K562 (cell line): ENCODE results near the gene NYAP1. TPM values are rescaled to one million over a fixed set of nuclear protein-coding genes. Genes with fewer than 3 reads are reported as not detected.

ENCODE experiments used
- CBX5 ChIP-seq: IDR thresholded peaks from 2 replicates; pipeline ENCODE4 v1.6.1; 2014; ENCODE audit warnings: low read depth, borderline replicate concordance
- CREB3L1 ChIP-seq: fragments of 450-650 bp; IDR thresholded peaks from 2 replicates; pipeline ENCODE4 v1.6.1; 2014; ENCODE audit warnings: low read depth, mild to moderate bottlenecking, moderate library complexity, borderline replicate concordance
- CXXC5 ChIP-seq: fragments of 250-450 bp; sonication (Bioruptor Pico); IDR thresholded peaks from 2 replicates; pipeline ENCODE4 v1.8.0; 2022; ENCODE audit warnings: inconsistent platforms, mild to moderate bottlenecking, moderate library complexity
- EWSR1 ChIP-seq: fragments of 450-650 bp; IDR thresholded peaks from 2 replicates; pipeline ENCODE4 v1.6.1; 2018; ENCODE audit warnings: borderline replicate concordance, mild to moderate bottlenecking, low read depth, moderate library complexity; ENCODE audit not compliant: partially characterized antibody
- HMGXB4 ChIP-seq: sonication (generic); formaldehyde crosslinking; IDR thresholded peaks from 2 replicates; pipeline ENCODE4 v1.8.1; 2023; ENCODE audit warnings: mild to moderate bottlenecking, missing genetic modification reagents
- KAT7 ChIP-seq: sonication (generic); formaldehyde crosslinking; IDR thresholded peaks from 2 replicates; pipeline ENCODE4 v1.8.0; 2022; ENCODE audit warnings: missing genetic modification reagents, mild to moderate bottlenecking, borderline replicate concordance
- KDM1A ChIP-seq, 2 experiments: fragments of 450-650 bp; IDR thresholded peaks; 2 replicates each; pipeline ENCODE4 v1.6.1; 2016; ENCODE audit warnings: mild to moderate bottlenecking in 2 of 2
- NR2C2 ChIP-seq, 2 experiments: fragments of 200-800 bp in 1 of 2; sonication (Bioruptor generic) in 1 of 2; sonication (generic) in 1 of 2; formaldehyde crosslinking in 1 of 2; IDR thresholded peaks; 2 replicates each; pipeline versions ENCODE4 v1.6.1 to v1.8.0; 2016 to 2022; ENCODE audit warnings: mild to moderate bottlenecking in 1 of 2, missing compliant biosample characterization in 1 of 2, missing genetic modification characterization in 1 of 2, missing genetic modification reagents in 1 of 2
- POLR2A ChIP-seq: fragments of 450-650 bp; conservative IDR thresholded peaks from 2 replicates; pipeline ENCODE4 v1.6.1; 2016
- RBBP5 ChIP-seq: fragments of 200-600 bp; sonication (generic); IDR thresholded peaks from 2 replicates; pipeline ENCODE4 v1.6.1; 2012; ENCODE audit warnings: borderline replicate concordance, mild to moderate bottlenecking, low read length, control low read depth, inconsistent platforms; ENCODE audit not compliant: insufficient read depth, poor library complexity, severe bottlenecking
- RUNX1 ChIP-seq: sonication (generic); IDR thresholded peaks from 2 replicates; pipeline ENCODE4 v1.6.1; 2016; ENCODE audit warnings: antibody characterized with exemption, low read depth
- SMC3 ChIP-seq: conservative IDR thresholded peaks from 2 replicates; pipeline ENCODE4 v1.6.1; 2011; ENCODE audit warnings: low read depth, low read length, improper control_type of control experiment; ENCODE audit not compliant: insufficient read depth
- TGIF2 ChIP-seq: sonication (generic); formaldehyde crosslinking; IDR thresholded peaks from 2 replicates; pipeline ENCODE4 v1.8.1; 2022; ENCODE audit warnings: mild to moderate bottlenecking, missing genetic modification reagents, moderate library complexity
- ZNF217 ChIP-seq: sonication (generic); formaldehyde crosslinking; IDR thresholded peaks from 2 replicates; pipeline ENCODE4 v1.8.0; 2022; ENCODE audit warnings: mild to moderate bottlenecking, missing genetic modification reagents
- ZNF41 ChIP-seq: fragments of 250-450 bp; sonication (Bioruptor Pico); conservative IDR thresholded peaks from 2 replicates; pipeline ENCODE4 v1.4.0; 2020; ENCODE audit warnings: mild to moderate bottlenecking
- ZNF583 ChIP-seq: fragments of 250-450 bp; sonication (Bioruptor Pico); IDR thresholded peaks from 2 replicates; pipeline ENCODE4 v1.4.0; 2020
- polyA plus RNA-seq, 8 experiments: library from polyadenylated mRNA; depleted of rRNA in 4 of 8; stranded (reverse) in 5 of 8; unstranded in 3 of 8; fragments of >200 nt; fragmentation: Nextera tagmentation in 2 of 8; fragmentation: Illumina TruSeq in 1 of 8; extraction: Ambion mirVana in 2 of 8; extraction: Trizol in 1 of 8; gene quantifications; 2 replicates each; pipeline versions ENCODE4 v1.2.1 to v1.2.3, GENCODE V29; 2011 to 2014; ENCODE audit warnings: inconsistent platforms in 1 of 8, missing spikeins in 1 of 8
- total RNA-seq, 7 experiments: library from RNA; depleted of rRNA in 6 of 7; stranded (reverse); fragments of >200 nt in 6 of 7; fragmentation: Illumina TruSeq in 2 of 7; extraction: Trizol in 2 of 7; gene quantifications; 2 replicates each; pipeline versions ENCODE4 v1.2.1 to v1.2.3, GENCODE V29; 2011 to 2021; ENCODE audit warnings: low replicate concordance in 1 of 7
- TF ChIP-seq, protein P1 (sequence below): fragments of 450-650 bp; formaldehyde crosslinking; IDR thresholded peaks from 2 replicates; pipeline ENCODE4 v1.4.0; 2022; ENCODE audit warnings: missing genetic modification characterization
- TF ChIP-seq, protein P2 (sequence below), 2 experiments: fragments of 450-650 bp; IDR thresholded peaks; 2 replicates each; pipeline ENCODE4 v1.6.1; 2018; ENCODE audit warnings: mild to moderate bottlenecking in 2 of 2, low read depth in 1 of 2; ENCODE audit not compliant: partially characterized antibody in 2 of 2

The NYAP1 gene
- total and polyA plus RNA-seq, 9 of the 15 experiments (the other 6 are each of a cell fraction or from before 2014, with no cell fraction given): 0.11 to 0.88 (median 0.22) TPM; not detected in 2

DNA sequence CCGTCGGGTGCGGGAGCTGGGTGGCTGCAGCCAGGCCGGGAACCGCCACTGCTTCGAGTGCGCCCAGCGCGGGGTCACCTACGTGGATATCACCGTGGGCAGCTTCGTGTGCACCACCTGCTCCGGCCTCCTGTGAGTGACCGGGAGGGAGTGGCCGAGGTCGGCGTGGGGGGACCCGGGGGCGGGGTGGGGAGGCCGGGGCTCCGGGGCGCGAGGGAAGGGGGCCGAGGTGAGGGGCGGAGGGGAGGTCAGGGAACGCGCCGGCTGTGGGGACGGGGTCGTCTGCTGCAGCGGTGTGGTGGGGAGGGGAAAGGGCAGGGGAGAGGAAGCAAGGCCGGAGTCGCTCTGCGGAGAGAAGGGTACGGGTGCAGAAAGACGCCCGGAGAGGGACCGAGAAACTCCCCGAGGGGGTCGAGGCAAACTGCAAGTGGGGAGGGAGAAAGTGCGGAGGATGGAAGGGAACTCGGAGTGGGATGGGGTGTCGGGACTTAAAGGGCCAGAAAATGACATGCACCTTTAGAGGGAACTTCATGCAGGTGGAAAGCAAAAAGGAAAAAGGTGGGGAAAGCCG lies 55.8 kb downstream of the NYAP1 start (continued):
- TF ChIP-seq CREB3L1 (no peak), CBX5 (0 out of 2 replicates have a peak, but pooled peaks have one; percentile 29), POLR2A (no peak), RBBP5 (peak; percentile 86), RUNX1 (no peak), CXXC5 (CRISPR knock-in tag) (no peak), KDM1A (IDR thresholded peaks at IDR 0.05) (no peak), ZNF41 (CRISPR knock-in tag) (no peak), EWSR1 (no peak), ZNF583 (no peak), NR2C2 (CRISPR knock-in tag; IDR thresholded peaks at IDR 0.05) (no peak), NR2C2 (tag; IDR thresholded peaks at IDR 0.05) (0 out of 2 replicates have a peak, but pooled peaks have one; percentile 36), HMGXB4 (CRISPR knock-in tag) (0 out of 2 replicates have a peak, but pooled peaks have one; percentile 1), KAT7 (peak; percentile 4; the same call in 1 of the 2 replicates), TGIF2 (CRISPR knock-in tag) (0 out of 2 replicates have a peak, but pooled peaks have one; percentile 18), ZNF217 (CRISPR knock-in tag) (no peak), SMC3 (no peak)
- TF ChIP-seq, protein P1, sequence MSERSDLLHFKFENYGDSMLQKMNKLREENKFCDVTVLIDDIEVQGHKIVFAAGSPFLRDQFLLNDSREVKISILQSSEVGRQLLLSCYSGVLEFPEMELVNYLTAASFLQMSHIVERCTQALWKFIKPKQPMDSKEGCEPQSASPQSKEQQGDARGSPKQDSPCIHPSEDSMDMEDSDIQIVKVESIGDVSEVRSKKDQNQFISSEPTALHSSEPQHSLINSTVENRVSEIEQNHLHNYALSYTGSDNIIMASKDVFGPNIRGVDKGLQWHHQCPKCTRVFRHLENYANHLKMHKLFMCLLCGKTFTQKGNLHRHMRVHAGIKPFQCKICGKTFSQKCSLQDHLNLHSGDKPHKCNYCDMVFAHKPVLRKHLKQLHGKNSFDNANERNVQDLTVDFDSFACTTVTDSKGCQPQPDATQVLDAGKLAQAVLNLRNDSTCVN (CRISPR knock-in tag): 0 out of 2 replicates have a peak, but pooled peaks have one; percentile 52
- TF ChIP-seq, protein P2, sequence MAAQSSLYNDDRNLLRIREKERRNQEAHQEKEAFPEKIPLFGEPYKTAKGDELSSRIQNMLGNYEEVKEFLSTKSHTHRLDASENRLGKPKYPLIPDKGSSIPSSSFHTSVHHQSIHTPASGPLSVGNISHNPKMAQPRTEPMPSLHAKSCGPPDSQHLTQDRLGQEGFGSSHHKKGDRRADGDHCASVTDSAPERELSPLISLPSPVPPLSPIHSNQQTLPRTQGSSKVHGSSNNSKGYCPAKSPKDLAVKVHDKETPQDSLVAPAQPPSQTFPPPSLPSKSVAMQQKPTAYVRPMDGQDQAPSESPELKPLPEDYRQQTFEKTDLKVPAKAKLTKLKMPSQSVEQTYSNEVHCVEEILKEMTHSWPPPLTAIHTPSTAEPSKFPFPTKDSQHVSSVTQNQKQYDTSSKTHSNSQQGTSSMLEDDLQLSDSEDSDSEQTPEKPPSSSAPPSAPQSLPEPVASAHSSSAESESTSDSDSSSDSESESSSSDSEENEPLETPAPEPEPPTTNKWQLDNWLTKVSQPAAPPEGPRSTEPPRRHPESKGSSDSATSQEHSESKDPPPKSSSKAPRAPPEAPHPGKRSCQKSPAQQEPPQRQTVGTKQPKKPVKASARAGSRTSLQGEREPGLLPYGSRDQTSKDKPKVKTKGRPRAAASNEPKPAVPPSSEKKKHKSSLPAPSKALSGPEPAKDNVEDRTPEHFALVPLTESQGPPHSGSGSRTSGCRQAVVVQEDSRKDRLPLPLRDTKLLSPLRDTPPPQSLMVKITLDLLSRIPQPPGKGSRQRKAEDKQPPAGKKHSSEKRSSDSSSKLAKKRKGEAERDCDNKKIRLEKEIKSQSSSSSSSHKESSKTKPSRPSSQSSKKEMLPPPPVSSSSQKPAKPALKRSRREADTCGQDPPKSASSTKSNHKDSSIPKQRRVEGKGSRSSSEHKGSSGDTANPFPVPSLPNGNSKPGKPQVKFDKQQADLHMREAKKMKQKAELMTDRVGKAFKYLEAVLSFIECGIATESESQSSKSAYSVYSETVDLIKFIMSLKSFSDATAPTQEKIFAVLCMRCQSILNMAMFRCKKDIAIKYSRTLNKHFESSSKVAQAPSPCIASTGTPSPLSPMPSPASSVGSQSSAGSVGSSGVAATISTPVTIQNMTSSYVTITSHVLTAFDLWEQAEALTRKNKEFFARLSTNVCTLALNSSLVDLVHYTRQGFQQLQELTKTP (IDR thresholded peaks at IDR 0.05; ENCODE audit: low read depth in 1 of 2, partially characterized antibody in 2 of 2): no peak
